Hematopoietic multipotent progenitor cell treated with erythropoietin and hydrocortisone succinate and interleukin-3 and kit ligand, for 8 days (in vitro differentiated cells): ENCODE results near the gene LIMS2.

Source experiments
- DNase-seq: peaks from one replicate; pipeline ENCODE4 v3.0.0-alpha.2; 2015

LIMS2 gene

GRCh38 chr2:127673291-127674069, 1.9 kb downstream of the LIMS2 start:
- no peak for DNase-seq

DNA sequence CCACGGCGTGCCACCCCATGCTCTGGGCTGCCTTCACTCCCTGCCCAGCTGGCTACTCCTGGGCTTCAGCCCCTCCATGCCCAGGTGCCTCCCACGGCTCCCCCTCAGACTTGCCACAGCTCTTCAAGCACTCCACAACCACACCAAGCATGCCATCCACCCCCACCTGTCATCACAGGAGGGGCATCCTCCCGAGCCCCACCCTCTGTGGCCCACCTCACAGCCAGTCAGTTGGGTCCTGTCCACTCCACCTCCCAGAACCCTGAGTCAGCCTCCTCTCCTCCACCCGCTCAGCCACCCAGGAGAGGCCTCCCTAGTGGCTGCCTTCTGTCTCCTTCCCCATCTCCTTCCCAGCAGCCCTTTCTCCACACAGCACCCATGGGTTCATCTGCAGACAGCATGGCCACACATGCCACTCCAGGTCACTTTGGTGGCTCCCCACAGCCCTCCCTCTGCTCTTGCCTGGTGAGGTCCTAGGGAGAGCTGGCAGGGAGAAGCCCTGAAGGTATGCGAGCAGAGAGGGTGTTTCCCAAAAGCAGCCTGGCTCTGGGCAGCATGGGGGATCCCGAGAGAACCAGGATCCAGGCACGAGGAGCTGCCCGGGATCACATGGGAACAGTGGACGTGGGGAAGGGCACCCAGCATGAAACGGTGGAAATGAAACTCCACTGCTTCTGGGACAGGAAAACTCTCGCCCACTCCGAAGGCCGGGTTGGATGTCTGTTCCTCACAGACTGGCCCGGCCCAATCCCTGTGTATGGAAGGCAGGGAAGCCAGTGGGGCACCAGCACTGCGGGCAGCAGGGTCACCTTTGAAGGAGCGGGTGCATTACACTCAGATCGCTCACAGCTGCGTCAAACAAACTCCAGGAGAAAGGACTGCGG, 2.7 kb downstream of the LIMS2 start:
- no peak for DNase-seq

GRCh38 chr2:127671557-127672302, 3.6 kb downstream of the LIMS2 start:
- no peak for DNase-seq

GRCh38 chr2:127670957-127671290, 4.4 kb downstream of the LIMS2 start:
- no peak for DNase-seq

DNA sequence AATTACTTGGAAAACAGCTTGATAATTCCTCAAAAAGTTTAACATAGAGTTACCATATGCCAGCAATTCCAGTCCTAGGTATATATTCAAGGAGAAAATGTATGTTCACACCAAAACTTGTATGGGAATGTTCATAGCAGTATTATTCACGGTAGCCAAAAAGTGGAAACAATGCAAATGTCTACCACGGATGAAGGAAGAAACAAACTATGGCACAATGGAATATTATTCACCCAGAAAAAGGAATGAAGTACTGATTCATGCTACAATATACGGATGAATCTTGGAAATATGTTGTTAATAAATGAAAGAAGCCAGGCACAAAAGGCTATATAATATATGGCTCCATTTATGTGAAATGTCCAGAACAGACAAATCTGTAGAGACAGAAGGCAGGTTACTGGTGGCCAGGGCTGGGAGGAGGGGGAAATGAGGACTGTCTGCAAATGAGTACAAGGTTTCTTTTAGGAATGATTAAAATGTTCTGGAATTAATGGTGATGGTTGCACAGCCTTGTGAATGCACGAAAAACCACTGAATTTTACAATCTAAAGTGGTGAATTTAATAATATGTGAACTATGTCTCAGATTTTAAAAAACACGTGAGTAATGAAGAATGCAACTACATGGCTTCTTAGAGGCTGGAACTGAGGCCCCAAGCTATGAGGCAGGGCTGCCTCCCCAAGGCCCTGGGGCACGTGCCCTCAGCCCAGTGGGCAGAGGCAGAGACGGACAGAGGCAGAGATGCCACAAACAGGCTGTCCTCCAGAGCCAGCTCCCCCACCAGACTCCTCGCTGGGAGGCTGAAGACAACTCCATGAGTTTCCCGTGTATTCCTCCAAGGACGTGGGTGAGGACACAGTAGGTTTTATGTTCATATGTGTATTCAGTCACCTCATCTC, 5.0 kb downstream of the LIMS2 start:
- no peak for DNase-seq

- DNase-seq = no peak
These were observed 6.3 kb downstream of the LIMS2 start for GRCh38 chr2:127669056-127669455.

GRCh38 chr2:127665267-127665893, 9.9 kb downstream of the LIMS2 start:
- no peak for DNase-seq

GRCh38 chr2:127664895-127665225, 10.5 kb downstream of the LIMS2 start:
- DNase-seq = no peak

- DNase-seq = no peak
These were observed 11.1 kb downstream of the LIMS2 start for GRCh38 chr2:127664065-127664894.

GRCh38 chr2:127663566-127664064, 11.7 kb downstream of the LIMS2 start:
- DNase-seq = no peak

GRCh38 chr2:127662937-127663565, 12.3 kb downstream of the LIMS2 start:
- no peak for DNase-seq

GRCh38 chr2:127661949-127662510, 13.3 kb downstream of the LIMS2 start:
- no peak for DNase-seq

DNA sequence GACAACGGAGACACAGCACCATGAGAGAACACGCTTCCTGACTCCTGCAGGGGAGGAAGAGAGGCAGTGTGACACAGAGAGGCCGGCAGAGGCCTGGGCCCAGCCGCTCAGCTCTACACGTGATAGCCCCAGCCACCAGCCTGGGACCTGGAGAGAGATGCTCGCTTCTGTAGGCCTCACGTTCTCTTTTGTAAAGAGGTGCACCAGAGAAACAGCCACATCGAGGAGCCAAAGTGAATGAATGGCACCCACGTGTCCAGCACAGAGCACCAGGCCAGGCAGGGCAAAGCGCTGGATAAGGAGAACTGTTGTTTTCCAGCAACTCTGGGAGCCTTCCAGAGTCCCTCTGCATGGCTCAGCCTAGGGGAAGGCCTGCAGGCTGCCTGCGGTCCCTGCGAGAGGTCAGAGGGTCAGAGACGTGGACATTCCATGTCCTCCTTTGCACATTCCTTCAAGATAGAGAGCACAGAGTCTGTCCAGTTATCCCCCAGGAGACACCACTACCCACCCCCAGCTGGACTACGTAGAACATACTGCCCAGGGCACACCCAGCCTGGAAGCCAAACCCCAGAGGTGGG, 14.2 kb downstream of the LIMS2 start:
- no peak for DNase-seq

GRCh38 chr2:127660291-127660578, 15.1 kb downstream of the LIMS2 start:
- no peak for DNase-seq

DNA sequence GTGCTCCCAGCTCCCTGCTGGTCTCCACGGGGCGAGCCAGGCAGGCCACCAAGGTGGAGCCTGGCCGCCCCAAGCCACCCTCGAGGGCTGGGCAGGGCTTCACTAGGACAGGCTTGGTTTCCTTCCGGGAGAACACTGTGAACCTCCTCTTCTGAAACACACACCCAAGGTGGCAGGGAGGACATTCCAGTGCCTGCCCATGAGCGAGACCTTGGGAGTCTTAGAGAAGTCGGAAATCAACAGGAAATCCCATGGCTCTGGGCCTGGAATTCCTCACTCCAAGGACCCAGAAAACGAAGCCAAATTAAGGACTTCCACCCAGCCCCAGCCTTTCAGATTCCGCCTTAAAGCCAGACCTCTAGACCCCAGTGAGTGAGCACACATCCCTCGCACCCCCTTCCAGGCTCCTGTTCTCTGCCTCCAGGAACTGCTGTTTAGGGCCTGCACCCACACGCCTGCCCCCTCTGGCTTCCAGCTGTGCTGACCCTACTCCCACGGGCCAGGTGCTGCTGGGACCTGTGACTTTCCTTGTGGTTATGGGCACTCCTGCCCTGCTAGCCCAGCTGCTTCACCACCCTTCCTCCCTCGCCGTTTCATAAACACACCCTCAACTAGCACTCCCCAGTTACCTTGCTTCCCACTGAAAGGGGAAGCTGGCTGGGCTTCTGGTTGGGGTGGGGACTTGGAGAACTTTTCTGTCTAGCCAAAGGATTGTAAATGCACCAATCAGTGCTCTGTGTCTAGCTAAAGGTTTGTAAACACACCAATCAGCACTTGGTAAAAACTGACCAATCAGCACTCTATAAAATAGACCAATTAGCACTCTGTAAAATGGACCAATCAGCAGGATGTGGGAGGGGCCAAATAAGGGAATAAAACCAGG, 15.7 kb downstream of the LIMS2 start:
- no peak for DNase-seq

DNA sequence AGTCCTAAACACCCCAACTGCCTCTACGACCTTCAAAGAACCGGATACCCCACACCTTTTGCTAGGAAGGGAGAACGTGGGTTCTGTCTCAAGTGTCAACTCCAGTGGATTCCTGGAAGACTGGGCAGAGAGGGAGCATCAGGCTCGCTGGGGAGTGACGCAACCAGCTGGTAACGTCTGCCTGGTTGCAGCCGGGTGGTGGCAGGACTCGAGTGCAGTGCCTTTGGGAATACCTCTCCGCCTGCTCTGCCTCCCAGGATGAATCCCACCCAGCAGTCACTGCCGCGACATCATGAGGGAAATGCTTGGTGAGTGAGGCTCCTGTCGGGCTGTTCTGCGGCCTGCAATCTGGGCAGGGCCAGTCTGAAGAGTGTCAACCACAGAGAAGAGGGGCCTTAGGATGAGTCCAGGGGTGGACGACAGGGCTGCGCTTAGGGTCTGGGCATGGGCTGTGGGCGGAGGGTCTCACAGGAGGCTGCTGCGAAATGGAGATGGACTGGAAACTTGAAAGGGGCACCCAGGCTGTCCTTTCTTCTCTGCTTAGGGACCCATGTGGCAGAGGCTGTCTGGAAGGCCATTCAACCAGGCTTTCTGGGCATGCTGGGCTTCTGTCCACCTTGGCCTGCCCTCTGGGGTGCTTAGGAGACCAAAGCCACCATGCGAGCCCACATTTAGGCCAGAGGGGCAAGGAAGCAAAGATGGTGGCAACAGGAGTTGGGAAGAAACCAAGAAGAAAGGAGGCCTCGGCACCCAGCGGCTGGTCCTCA, 16.5 kb downstream of the LIMS2 start:
- DNase-seq = no peak

- no peak for DNase-seq
These were observed 17.2 kb downstream of the LIMS2 start for GRCh38 chr2:127658146-127658545.

DNA sequence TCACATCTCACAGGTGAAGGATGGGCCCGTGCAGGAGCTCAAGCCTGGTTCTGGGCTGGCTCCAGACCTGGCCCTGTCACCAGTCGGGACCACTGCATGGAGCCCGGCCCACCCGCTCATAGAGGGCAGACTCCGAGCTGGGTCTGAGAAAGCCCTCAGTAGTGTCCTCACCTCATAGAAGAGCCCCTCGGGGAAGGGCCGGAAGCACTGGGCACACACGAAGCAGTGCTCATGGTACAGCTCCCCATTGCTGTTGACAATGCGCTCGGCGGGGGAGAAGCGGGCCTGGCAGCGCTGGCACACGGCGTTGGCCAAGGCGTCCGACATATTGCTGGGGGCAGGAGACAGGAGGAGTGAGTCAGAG, 18.1 kb downstream of the LIMS2 start:
- DNase-seq = no peak
